Urinary bladder (tissue), 4 donors: ENCODE results near the gene CPLX3. TPM values are rescaled to one million over a fixed set of nuclear protein-coding genes. Genes with fewer than 3 reads are reported as not detected.
"Not testable (repeated sequence)": the region's sequence is repeated elsewhere in the genome, so short reads cannot be mapped to it uniquely, and the experiment has no call there.

Experiments used
- DNase-seq: peaks from one replicate; pipeline ENCODE4 v3.0.0-alpha.2; 2015; ENCODE audit errors: extremely low spot score
- H3K27ac ChIP-seq: one replicate; pipeline ENCODE4 v1.5.1; 2013; ENCODE audit warnings: low read depth, mild to moderate bottlenecking, moderate library complexity
- H3K36me3 ChIP-seq: one replicate; pipeline ENCODE4 v1.6.1; 2013; ENCODE audit warnings: mild to moderate bottlenecking, moderate library complexity; ENCODE audit not compliant: insufficient read depth
- H3K4me1 ChIP-seq: one replicate; pipeline ENCODE4 v1.6.1; 2013; ENCODE audit warnings: mild to moderate bottlenecking, moderate library complexity; ENCODE audit not compliant: insufficient read depth
- H3K4me3 ChIP-seq: one replicate; pipeline ENCODE4 v1.5.1; 2013; ENCODE audit warnings: low read depth, low read length
- WGBS: extraction: QIAGEN DNeasy Blood & Tissue Kit; methylation state at CpG from one replicate; pipeline ENCODE4 v1.1.7; 2013; 5-methylcytosine and 5-hydroxymethylcytosine counted together
- polyA plus RNA-seq: library from polyadenylated mRNA; stranded (reverse); fragments of 200-250 nt; gene quantifications from one replicate; pipeline ENCODE4 v1.2.3, GENCODE V29; 2013
- total RNA-seq: library from RNA; depleted of rRNA; stranded (reverse); fragments of >200 nt; gene quantifications from one replicate; pipeline ENCODE4 v1.2.3, GENCODE V29; 2014
- donor health status: healthy with polysubstance abuse.
- donor health status: healthy.

Gene CPLX3
- total and polyA plus RNA-seq, 2 donors, result 0.22 TPM; not detected in 1

DNA sequence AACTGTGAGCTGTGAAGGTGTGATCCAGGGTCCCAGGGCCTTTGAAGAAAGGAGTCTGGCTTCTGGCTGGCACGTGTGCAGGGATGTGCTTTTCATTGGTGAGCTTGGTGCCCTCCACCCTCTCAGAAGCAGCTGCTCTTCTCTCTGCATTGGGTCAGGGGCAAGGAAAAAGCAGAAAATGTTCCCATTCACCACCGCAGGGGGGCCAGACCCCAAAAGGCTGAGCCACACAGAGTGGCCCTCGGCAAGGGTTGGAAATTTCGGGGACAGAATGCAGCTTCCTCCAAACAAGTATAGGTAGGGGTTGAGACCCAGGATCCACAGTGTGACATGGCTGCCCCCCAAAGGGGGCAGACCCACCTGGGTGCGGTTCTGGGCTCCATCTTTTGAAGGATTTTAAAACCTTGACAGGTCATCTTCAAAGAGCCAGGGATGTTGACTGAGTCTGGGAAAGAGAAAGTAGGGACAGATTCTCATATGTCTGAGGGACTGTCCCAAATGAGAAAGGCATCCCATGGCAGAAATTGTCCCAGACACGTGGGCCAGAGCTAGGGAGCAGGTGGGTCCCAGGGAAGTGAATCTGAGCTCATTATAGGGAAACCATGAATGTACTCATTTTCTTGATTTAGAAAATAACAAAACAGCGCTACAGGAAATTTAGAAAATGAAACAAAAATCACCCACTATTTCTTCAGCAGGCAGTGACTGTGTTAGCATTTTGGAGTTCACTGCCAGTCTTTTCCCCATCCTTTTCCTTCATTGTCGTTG lies 41.8 kb upstream of the CPLX3 start:
- Histone ChIP-seq H3K4me1 (peaks cover 2% of the 10 kb centered on the region), H3K4me3 (no peak overlapping the region), H3K27ac (no peak overlapping the region), H3K36me3 (no peaks in the 10 kb centered on the region)
- DNase-seq, result no peak
- WGBS, result 78% methylated on average over 8 of the region's 8 CpGs

DNA sequence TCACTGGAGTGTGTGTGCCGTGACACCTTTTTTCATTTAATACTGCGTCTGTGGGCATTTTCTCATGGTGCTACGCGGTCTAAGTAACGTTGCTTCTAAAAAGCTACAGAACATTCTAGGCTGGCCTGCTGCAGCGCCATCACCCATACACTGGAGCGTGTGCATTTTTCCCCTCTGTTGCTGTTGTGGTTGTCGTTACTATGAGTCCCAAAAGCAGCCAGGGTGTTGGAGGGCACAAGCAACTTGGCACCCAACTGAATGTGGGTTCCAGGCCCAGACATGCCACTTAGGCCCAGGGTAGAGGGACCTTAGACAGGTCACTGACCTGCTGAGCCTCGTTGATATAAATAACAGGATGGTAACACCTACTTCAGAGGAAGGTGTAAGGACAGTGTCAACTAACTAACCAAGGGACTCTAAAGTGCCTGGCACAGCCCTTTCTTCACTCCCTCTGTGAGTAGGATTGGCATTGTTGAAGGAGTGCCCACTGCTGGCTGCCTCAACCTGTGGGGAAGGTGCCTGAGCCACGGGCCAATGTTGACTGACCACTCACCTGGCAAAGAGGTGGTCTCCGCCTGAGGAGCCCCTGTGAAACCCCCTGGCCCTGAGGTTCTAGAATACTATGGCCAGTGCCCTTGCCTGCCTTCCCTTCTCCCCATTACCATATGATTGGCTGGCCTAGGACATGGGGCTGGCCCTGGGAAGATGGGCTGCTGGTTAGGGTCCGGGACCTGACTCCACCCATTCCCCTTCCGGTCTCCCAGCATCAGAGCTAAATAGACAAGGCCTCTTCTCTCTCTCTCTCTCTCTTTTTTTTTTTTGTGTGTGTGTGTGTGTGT lies 41.0 kb upstream of the CPLX3 start:
- no peaks in the 10 kb centered on the region for H3K36me3 ChIP-seq
- no peak overlapping the region for H3K27ac ChIP-seq
- peaks cover 2% of the 10 kb centered on the region for H3K4me1 ChIP-seq
- DNase-seq, result no peak
- H3K4me3 ChIP-seq, result no peak overlapping the region
- 84% methylated on average over 13 of the region's 13 CpGs for WGBS

DNA sequence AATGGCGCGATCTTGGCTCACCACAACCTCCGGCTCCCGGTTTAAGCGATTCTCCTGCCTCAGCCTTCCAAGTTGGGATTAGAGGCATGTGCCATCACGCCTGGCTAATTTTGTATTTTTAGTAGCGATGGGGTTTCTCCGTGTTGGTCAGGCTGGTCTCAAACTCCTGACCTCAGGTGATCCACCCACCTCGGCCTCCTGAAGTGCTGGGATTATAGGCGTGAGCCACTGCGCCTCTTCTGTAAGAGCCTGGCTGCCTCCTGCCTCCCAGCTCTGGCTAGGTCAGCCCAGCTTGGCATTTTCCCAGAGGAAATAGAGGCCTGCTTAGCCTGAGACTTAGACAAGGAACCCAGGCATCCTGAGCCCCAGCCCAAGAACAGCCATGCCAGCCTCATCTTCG lies 40.3 kb upstream of the CPLX3 start:
- not testable (repeated sequence) for DNase-seq, H3K4me3 ChIP-seq, H3K36me3 ChIP-seq, H3K4me1 ChIP-seq, H3K27ac ChIP-seq
- WGBS, result 82% methylated on average over 12 of the region's 12 CpGs

DNA sequence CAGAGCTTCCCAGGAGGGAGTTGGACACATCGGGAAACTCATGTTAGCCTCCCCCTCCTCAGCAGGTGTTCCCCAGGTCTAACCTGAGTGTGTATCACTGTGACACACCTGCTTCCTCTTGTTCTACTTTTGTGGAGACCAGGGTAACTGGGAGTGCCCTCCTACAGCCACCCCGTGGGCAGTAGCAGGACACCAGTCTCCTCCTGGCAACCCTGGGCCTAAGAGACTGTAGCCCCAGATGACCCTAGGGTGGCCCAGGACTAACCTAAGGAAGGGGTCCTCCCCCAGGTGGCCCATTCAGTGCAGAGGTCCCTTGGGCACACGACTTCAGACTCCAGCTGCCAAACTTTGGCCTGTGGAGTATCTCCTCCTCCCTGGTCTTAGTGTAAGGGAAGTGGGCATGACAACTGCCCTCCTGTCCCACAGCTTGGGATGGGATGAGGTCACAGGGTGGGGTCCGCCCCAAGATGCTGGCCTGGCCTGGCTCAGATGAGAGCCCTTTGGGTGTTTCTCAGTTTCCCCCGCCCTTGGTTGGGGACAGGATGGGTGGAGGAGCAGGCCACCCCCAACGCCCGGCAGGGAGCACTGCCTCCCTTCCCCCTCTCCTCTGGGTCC lies 39.8 kb upstream of the CPLX3 start:
- no peak overlapping the region for H3K27ac ChIP-seq
- no peak for DNase-seq
- no peak overlapping the region for H3K4me3 ChIP-seq
- WGBS, result 70% methylated on average over 7 of the region's 7 CpGs
- H3K36me3 ChIP-seq, result no peaks in the 10 kb centered on the region
- H3K4me1 ChIP-seq, result no peaks in the 10 kb centered on the region

DNA sequence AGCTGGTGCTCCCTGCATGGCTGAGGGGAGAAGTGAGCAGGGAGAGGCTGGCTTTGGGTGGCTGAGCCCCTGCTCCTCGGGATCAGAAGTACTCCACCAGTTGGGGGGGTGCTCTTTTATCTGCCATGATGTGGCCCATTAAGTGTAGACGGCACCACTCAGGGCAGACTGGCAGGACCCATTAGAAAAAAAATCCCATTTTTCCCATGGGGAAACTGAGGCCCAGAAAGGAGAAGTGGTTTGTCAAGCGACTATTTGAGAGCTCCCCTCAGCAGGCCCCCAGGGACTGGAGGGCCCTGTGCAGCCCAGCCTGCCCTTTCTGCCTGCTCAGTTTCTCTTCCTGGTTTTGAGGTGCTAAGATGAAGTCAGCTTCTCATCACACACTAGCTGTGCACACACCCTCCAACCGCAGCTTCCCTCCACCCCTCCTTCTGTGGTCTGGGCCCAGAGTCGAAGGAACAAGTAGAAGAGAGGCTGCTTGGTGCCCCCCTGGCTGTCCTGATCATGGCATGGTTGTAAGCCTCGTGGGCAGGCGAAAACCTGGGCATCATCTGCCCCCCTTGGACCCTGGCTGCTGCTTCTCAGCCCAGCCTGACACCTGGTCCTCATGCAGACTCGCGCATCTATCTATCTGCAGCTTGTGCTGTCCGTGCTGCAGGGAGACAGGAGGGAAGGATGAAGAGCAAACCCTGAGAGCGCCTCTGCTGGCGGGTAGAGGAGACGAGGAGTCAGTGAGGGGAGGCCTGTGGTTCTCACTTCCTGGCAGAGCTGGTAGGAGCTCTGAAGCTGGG lies 39.0 kb upstream of the CPLX3 start:
- H3K27ac ChIP-seq, result no peak overlapping the region
- H3K36me3 ChIP-seq, result no peaks in the 10 kb centered on the region
- H3K4me3 ChIP-seq, result no peak overlapping the region
- H3K4me1 ChIP-seq, result no peaks in the 10 kb centered on the region
- DNase-seq, result no peak
- WGBS, result 55% methylated on average over 13 of the region's 13 CpGs

- Histone ChIP-seq H3K27ac (peak overlapping the region; percentile 35), H3K36me3 (no peaks in the 10 kb centered on the region), H3K4me3 (no peak overlapping the region), H3K4me1 (no peaks in the 10 kb centered on the region)
- WGBS, result 48% methylated on average over 7 of the region's 7 CpGs
- no peak for DNase-seq
Measured at GRCh38 chr15:74788042-74788682, 38.3 kb upstream of the CPLX3 start.

DNA sequence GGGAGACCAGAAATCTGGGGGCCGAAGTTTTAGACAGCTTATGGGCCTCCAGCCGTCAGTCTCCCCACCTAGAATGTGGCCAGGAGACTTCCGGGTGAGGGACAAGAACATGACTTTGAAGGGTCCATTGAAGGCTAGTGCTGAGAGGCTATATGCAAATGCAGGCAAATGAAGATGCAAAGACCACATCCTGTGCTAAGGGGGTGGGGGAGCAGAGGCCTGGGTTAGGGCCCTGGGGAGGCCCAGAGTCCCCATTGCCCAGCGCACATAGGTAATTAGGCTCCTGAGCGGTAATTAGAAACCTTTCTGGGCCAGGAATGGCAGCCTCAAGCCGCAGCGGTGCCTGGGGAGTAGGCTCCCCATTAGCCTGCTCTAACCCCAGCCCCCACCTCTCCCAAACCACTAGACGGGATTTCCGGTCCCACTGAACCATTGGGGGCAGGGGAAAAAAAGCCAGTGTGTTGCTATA lies 37.7 kb upstream of the CPLX3 start:
- no peak for DNase-seq
- WGBS, result 73% methylated on average over 9 of the region's 9 CpGs
- H3K4me3 ChIP-seq, result no peak overlapping the region
- no peaks in the 10 kb centered on the region for H3K36me3 ChIP-seq
- no peaks in the 10 kb centered on the region for H3K4me1 ChIP-seq
- H3K27ac ChIP-seq, result peak overlapping the region; percentile 35

DNA sequence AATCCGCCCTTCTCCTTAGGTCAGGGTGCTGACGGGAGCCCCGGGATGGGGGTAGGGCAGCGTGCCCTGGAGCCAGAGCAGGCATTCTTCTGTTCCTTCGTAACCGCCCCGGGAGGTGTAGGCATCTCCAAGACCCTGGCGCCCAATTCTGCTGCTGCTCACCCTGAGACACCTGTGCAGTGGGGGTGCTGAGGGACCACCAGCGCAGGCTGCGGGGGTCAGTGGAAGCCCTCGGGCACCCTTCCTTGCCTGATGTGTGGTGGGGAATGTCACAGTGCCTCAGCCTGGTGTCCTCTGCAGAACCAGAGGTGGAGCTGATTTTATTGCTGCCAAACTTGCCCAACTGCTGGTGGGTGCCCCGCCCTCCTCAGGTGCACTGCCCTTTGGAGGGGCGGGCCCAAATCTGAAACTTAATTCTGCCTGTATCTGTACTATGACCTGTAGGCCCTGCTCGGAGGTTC lies 37.2 kb upstream of the CPLX3 start:
- Histone ChIP-seq H3K36me3 (no peaks in the 10 kb centered on the region), H3K27ac (no peak overlapping the region), H3K4me3 (no peak overlapping the region), H3K4me1 (no peaks in the 10 kb centered on the region)
- WGBS, result 59% methylated on average over 14 of the region's 14 CpGs
- no peak for DNase-seq

GRCh38 chr15:74789741-74790079 lies 36.7 kb upstream of the CPLX3 start:
- Histone ChIP-seq H3K27ac (no peak overlapping the region), H3K36me3 (no peaks in the 10 kb centered on the region), H3K4me3 (no peak overlapping the region), H3K4me1 (no peaks in the 10 kb centered on the region)
- DNase-seq, result no peak
- WGBS, result 34% methylated on average over 3 of the region's 3 CpGs

GRCh38 chr15:74790080-74790916 lies 36.1 kb upstream of the CPLX3 start:
- Histone ChIP-seq H3K36me3 (no peaks in the 10 kb centered on the region), H3K4me1 (no peaks in the 10 kb centered on the region), H3K4me3 (no peak overlapping the region), H3K27ac (no peak overlapping the region)
- 30% methylated on average over 15 of the region's 15 CpGs for WGBS
- no peak for DNase-seq

- 71% methylated on average over 1 of the region's 1 CpG for WGBS
- H3K4me1 ChIP-seq, result no peaks in the 10 kb centered on the region
- H3K36me3 ChIP-seq, result no peaks in the 10 kb centered on the region
- no peak overlapping the region for H3K4me3 ChIP-seq
- DNase-seq, result no peak
- H3K27ac ChIP-seq, result no peak overlapping the region
Measured at GRCh38 chr15:74791007-74791406, 35.4 kb upstream of the CPLX3 start.

DNA sequence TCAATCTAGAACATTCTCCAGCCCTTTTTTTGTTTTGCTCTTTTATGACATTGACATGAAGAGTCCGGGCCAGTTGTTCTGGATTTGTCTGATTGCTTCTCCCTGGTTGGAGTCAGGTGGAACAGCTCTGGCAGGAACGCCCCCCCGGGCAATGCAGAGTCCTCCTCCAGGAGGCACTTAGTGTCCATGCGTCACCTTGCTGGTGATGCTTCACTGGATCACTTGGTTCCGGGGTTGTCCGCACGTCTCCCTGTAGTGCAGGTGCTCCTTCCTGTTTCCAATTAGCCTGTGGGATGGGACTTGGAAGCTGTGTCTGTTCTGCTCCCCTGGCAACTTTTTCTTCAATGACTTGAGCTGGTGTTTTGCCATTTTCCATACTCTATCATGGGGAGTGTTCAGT lies 34.8 kb upstream of the CPLX3 start:
- H3K27ac ChIP-seq, result no peak overlapping the region
- H3K36me3 ChIP-seq, result no peaks in the 10 kb centered on the region
- no peak overlapping the region for H3K4me3 ChIP-seq
- WGBS, result 90% methylated on average over 7 of the region's 7 CpGs
- DNase-seq, result no peak
- H3K4me1 ChIP-seq, result no peaks in the 10 kb centered on the region
